HFFc6 (cell line): ENCODE data around the gene ZRSR2. TPM values are rescaled to one million over a fixed set of nuclear protein-coding genes. Genes with fewer than 3 reads are reported as not detected.

Experiments
- total RNA-seq, 6 experiments: library from RNA; stranded (reverse); fragmentation: NEBNext Ultra II Directional; extraction: Animal tissue kit (Norgen Biotek cat#: 25700); gene quantifications; 2 replicates in 1 of 6; 3 replicates in 5 of 6; pipeline ENCODE4 v1.2.3, GENCODE V29; 2021

ZRSR2 gene
- total RNA-seq, 6 experiments from 2014 or later: 5.1 to 7.0 (median 5.6) TPM

Other genes with a start within 250 kb of the ZRSR2 start
- not detected for gene ACE2, start 189.5 kb upstream of the ZRSR2 start, total RNA-seq
- under 1 TPM in 3 of 6 experiments, not detected in 3; 0.13 to 0.28 (median 0.17) TPM for gene CLTRN, start 125.7 kb upstream of the ZRSR2 start, total RNA-seq
- gene CA5B, start 52.2 kb upstream of the ZRSR2 start, total RNA-seq: 1 to 10 TPM; 5.1 to 9.1 (median 7.1) TPM
- gene AP1S2, start 64.3 kb downstream of the ZRSR2 start, total RNA-seq: 10 to 100 TPM; 18.5 to 23.0 (median 20.7) TPM